SK-N-SH (cell line): Measurements from ENCODE around the gene SYNJ2. TPM values are rescaled to one million over a fixed set of nuclear protein-coding genes. Genes with fewer than 3 reads are reported as not detected.

Source experiments
- CTCF ChIA-PET: fragments of 300-600, 350-600 bp; formaldehyde crosslinking; extraction: SDS; loops from one replicate; lab custom pipeline; 2021; lab: Yijun Ruan, JAX
- POLR2A ChIA-PET: fragments of 350-600 bp; sonication (Branson Sonifier 250); formaldehyde crosslinking; extraction: SDS; loops from one replicate; lab custom pipeline; 2020; ENCODE audit warnings: antibody characterized with exemption, inconsistent platforms; lab: Yijun Ruan, JAX
- DNase-seq: peaks from one replicate; pipeline ENCODE4 v3.0.0; 2012
- H2AFZ ChIP-seq: fragments of 200-600 bp; sonication (generic); 2 replicates; pipeline ENCODE4 v1.8.1; 2016; ENCODE audit warnings: antibody characterized with exemption, mild to moderate bottlenecking, low read depth
- H3F3A ChIP-seq: fragments of 200-600 bp; sonication (generic); replicated peaks from 2 replicates; pipeline ENCODE3; 2016; ENCODE audit warnings: antibody characterized with exemption, mild to moderate bottlenecking; ENCODE audit not compliant: insufficient read depth
- H3K27ac ChIP-seq, 2 experiments: fragments of 200-500 bp in 1 of 2; fragments of 200-600 bp in 1 of 2; sonication (Bioruptor generic) in 1 of 2; sonication (generic), shearing (Covaris generic) in 1 of 2; 2 replicates each; pipeline versions ENCODE4 v1.5.1 to v1.6.1; 2014 to 2016; ENCODE audit warnings: low read depth in 2 of 2, inconsistent platforms in 1 of 2, low read length in 1 of 2, mild to moderate bottlenecking in 1 of 2, mixed read lengths in 1 of 2
- H3K27me3 ChIP-seq: fragments of 200-600 bp; sonication (generic), shearing (Covaris generic); 2 replicates; pipeline ENCODE4 v1.6.1; 2016; ENCODE audit warnings: mixed run types; ENCODE audit not compliant: insufficient read depth
- H3K36me3 ChIP-seq, 2 experiments: fragments of 200-500 bp in 1 of 2; fragments of 200-600 bp in 1 of 2; sonication (Bioruptor generic) in 1 of 2; sonication (generic) in 1 of 2; replicated peaks in 1 of 2; 2 replicates each; pipeline versions ENCODE3 to v1.5.1; 2014 to 2016; ENCODE audit warnings: low read length in 1 of 2, mild to moderate bottlenecking in 1 of 2; ENCODE audit not compliant: insufficient read depth in 2 of 2, control insufficient read depth in 1 of 2
- H3K4me1 ChIP-seq, 2 experiments: fragments of 200-500 bp in 1 of 2; fragments of 200-600 bp in 1 of 2; sonication (Bioruptor generic) in 1 of 2; sonication (generic), shearing (Covaris generic) in 1 of 2; 2 replicates each; pipeline versions ENCODE4 v1.5.1 to v1.6.1; 2014 to 2016; ENCODE audit warnings: low read depth in 1 of 2, low read length in 1 of 2, mixed run types in 1 of 2; ENCODE audit not compliant: insufficient read depth in 2 of 2, control insufficient read depth in 1 of 2
- H3K4me2 ChIP-seq: fragments of 200-600 bp; sonication (generic), shearing (Covaris generic); 2 replicates; pipeline ENCODE4 v1.6.1; 2017; ENCODE audit warnings: mixed run types
- H3K4me3 ChIP-seq, 2 experiments: fragments of 200-500 bp in 1 of 2; fragments of 200-600 bp in 1 of 2; sonication (Bioruptor generic) in 1 of 2; sonication (generic), shearing (Covaris generic) in 1 of 2; 2 replicates each; pipeline versions ENCODE4 v1.5.1 to v1.8.1; 2014 to 2016; ENCODE audit warnings: low read depth in 2 of 2, inconsistent platforms in 1 of 2, low read length in 1 of 2, mild to moderate bottlenecking in 1 of 2, mixed read lengths in 1 of 2, moderate library complexity in 1 of 2
- H3K79me2 ChIP-seq: fragments of 200-600 bp; sonication (generic); 2 replicates; pipeline ENCODE4 v1.8.1; 2017; ENCODE audit warnings: mild to moderate bottlenecking; ENCODE audit not compliant: insufficient read depth
- H3K9ac ChIP-seq: fragments of 200-600 bp; sonication (generic); 2 replicates; pipeline ENCODE4 v1.6.1; 2017; ENCODE audit warnings: mixed run types
- H3K9me2 ChIP-seq: fragments of 200-600 bp; sonication (generic); 2 replicates; pipeline ENCODE4 v1.6.1; 2017; ENCODE audit warnings: mixed run types
- H3K9me3 ChIP-seq: fragments of 200-600 bp; sonication (generic); 2 replicates; pipeline ENCODE4 v1.6.1; 2017; ENCODE audit warnings: mixed run types, mild to moderate bottlenecking, moderate library complexity
- H4K20me1 ChIP-seq: fragments of 200-600 bp; sonication (generic); 2 replicates; pipeline ENCODE4 v1.6.1; 2017; ENCODE audit warnings: mild to moderate bottlenecking, mixed run types; ENCODE audit not compliant: insufficient read depth
- EP300 ChIP-seq, 2 experiments: IDR thresholded peaks; 2 replicates each; pipeline versions ENCODE4 v1.4.0 to v1.6.1; 2012; ENCODE audit warnings: borderline replicate concordance in 1 of 2, low read depth in 1 of 2, low read length in 1 of 2
- GABPA ChIP-seq: IDR thresholded peaks from 2 replicates; pipeline ENCODE4 v1.4.0; 2012; ENCODE audit warnings: low read depth, mild to moderate bottlenecking
- GATA2 ChIP-seq: sonication (generic); formaldehyde crosslinking; IDR thresholded peaks from 2 replicates; pipeline ENCODE4 v1.5.0; 2020; ENCODE audit warnings: mild to moderate bottlenecking, missing genetic modification reagents
- NFIC ChIP-seq: IDR thresholded peaks from 2 replicates; pipeline ENCODE4 v1.4.0; 2012; ENCODE audit warnings: borderline replicate concordance
- RCOR1 ChIP-seq: fragments of 150-350 bp; IDR thresholded peaks from 2 replicates; pipeline ENCODE4 v1.6.1; 2017; ENCODE audit warnings: antibody characterized with exemption, low read length
- RFX5 ChIP-seq: IDR thresholded peaks from 2 replicates; pipeline ENCODE4 v1.6.1; 2012; ENCODE audit warnings: mild to moderate bottlenecking, improper control_type of control experiment, low read length
- SIN3A ChIP-seq: IDR thresholded peaks from 2 replicates; pipeline ENCODE4 v1.6.1; 2012; ENCODE audit warnings: low read depth, mild to moderate bottlenecking, low read length, moderate library complexity, borderline replicate concordance
- SMC3 ChIP-seq: IDR thresholded peaks from 2 replicates; pipeline ENCODE4 v1.6.1; 2012; ENCODE audit warnings: low read depth, low read length, improper control_type of control experiment
- TCF12 ChIP-seq: IDR thresholded peaks from 2 replicates; pipeline ENCODE4 v1.4.0; 2012
- WGBS: methylation state at CpG from one replicate; pipeline ENCODE4 v1.1.6; 2017; ENCODE audit warnings: low lambda C conversion rate; 5-methylcytosine and 5-hydroxymethylcytosine counted together
- polyA plus RNA-seq, 3 experiments: library from polyadenylated mRNA; depleted of rRNA; stranded (reverse); fragments of >200 nt; gene quantifications; 2 replicates each; pipeline ENCODE4 v1.2.3, GENCODE V29; 2012
- TF ChIP-seq, protein P1 (sequence below): IDR thresholded peaks from 2 replicates; pipeline ENCODE4 v1.4.0; 2012; ENCODE audit warnings: low read depth, borderline replicate concordance
- TF ChIP-seq, protein P2 (sequence below): fragments of 200-600 bp; sonication (generic); IDR thresholded peaks from 2 replicates; pipeline ENCODE4 v1.6.1; 2017; ENCODE audit warnings: antibody characterized with exemption, mild to moderate bottlenecking, moderate library complexity
- TF ChIP-seq, protein P3 (sequence below): IDR thresholded peaks from 2 replicates; pipeline ENCODE4 v1.4.0; 2012; ENCODE audit warnings: low read depth, borderline replicate concordance

SYNJ2 gene
- polyA plus RNA-seq, 1 of the 3 experiments (the other 2 are of a cell fraction), result 40.0 TPM

DNA sequence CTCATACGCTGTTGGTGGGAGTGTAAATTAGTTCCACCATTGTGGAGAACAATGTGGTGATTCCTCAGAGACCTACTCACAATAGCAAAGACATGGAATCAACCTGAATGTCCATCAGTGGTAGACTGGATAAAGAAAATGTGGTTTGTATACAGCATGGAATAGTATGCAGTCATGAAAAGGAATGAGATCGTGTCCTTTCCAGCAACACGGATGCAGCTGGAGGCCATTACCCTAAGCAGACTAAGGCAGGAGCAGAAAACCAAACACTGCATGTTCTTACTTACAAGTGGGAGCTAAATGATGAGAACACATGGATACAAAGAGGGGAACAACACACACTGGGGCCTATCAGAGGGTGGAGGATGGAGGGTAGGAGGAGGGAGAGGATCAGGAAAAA lies 54.6 kb downstream of the SYNJ2 start:
- Histone ChIP-seq H3K4me1 (peaks cover 33 to 42% of the 10 kb centered on the region in 2 experiments), H2AFZ (no peak overlapping the region), H3K27ac (peak overlapping the region in 1 of 2 experiments; percentile 3; a peak in 1 of 4 replicates), H4K20me1 (no peaks in the 10 kb centered on the region), H3K9me2 (no peaks in the 10 kb centered on the region), H3F3A (peaks cover 40% of the 10 kb centered on the region), H3K4me2 (no peak overlapping the region), H3K9me3 (no peaks in the 10 kb centered on the region), H3K9ac (no peak overlapping the region), H3K36me3 (peaks cover 3 to 42% of the 10 kb centered on the region in 2 experiments), H3K79me2 (peaks cover 72% of the 10 kb centered on the region), H3K4me3 (no peak overlapping the region), H3K27me3 (no peaks in the 10 kb centered on the region)
- WGBS, result 67% methylated on average over 3 of the region's 3 CpGs
- TF ChIP-seq NFIC (no peak), TCF12 (no peak), GABPA (no peak)
- TF ChIP-seq, protein P1, sequence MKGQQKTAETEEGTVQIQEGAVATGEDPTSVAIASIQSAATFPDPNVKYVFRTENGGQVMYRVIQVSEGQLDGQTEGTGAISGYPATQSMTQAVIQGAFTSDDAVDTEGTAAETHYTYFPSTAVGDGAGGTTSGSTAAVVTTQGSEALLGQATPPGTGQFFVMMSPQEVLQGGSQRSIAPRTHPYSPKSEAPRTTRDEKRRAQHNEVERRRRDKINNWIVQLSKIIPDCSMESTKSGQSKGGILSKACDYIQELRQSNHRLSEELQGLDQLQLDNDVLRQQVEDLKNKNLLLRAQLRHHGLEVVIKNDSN, result no peak
- TF ChIP-seq, protein P2, sequence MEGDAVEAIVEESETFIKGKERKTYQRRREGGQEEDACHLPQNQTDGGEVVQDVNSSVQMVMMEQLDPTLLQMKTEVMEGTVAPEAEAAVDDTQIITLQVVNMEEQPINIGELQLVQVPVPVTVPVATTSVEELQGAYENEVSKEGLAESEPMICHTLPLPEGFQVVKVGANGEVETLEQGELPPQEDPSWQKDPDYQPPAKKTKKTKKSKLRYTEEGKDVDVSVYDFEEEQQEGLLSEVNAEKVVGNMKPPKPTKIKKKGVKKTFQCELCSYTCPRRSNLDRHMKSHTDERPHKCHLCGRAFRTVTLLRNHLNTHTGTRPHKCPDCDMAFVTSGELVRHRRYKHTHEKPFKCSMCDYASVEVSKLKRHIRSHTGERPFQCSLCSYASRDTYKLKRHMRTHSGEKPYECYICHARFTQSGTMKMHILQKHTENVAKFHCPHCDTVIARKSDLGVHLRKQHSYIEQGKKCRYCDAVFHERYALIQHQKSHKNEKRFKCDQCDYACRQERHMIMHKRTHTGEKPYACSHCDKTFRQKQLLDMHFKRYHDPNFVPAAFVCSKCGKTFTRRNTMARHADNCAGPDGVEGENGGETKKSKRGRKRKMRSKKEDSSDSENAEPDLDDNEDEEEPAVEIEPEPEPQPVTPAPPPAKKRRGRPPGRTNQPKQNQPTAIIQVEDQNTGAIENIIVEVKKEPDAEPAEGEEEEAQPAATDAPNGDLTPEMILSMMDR, result no peak
- CTCF ChIA-PET, result interaction anchor here (1.3 kb wide), 1 partner anchor 96 kb away, joined by 3 read pairs; no protein-coding TSS in a partner anchor
- no peak for DNase-seq
- POLR2A ChIA-PET, result no interaction called here

DNA sequence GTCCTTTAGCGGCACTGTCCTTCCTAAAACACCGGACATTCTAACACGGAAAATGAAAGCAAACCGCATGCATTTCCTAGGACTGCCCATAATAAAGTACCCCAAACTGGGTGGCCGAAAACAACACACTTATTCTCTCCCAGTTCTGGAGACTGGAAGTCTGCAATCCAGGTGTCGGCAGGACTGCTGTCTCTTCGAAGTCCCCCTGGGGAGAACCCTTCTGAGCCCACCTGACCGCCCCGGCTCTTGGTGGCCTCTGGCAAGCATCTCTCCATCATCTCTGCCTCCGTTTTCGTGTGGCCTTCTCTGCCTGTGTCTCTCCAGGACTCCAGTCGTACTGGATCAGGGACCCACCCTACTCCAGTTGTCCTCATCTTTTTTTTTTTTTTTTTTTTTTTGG lies 55.4 kb downstream of the SYNJ2 start:
- peaks cover 42% of the 10 kb centered on the region for H3F3A ChIP-seq
- H3K9me3 ChIP-seq, result no peaks in the 10 kb centered on the region
- no peak overlapping the region for H3K9ac ChIP-seq
- peaks cover 78% of the 10 kb centered on the region for H3K79me2 ChIP-seq
- peaks cover 3 to 42% of the 10 kb centered on the region in 2 experiments for H3K36me3 ChIP-seq
- H3K9me2 ChIP-seq, result no peaks in the 10 kb centered on the region
- no peak overlapping the region for H3K4me3 ChIP-seq
- 99% methylated on average over 11 of the region's 12 CpGs for WGBS
- H3K27ac ChIP-seq, result 0 out of 4 replicates have a peak overlapping the region, but pooled peaks of 1 of the 2 experiments have one; percentile 99
- no peak overlapping the region for H2AFZ ChIP-seq
- no peaks in the 10 kb centered on the region for H4K20me1 ChIP-seq
- no peaks in the 10 kb centered on the region for H3K27me3 ChIP-seq
- peaks cover 33 to 42% of the 10 kb centered on the region in 2 experiments for H3K4me1 ChIP-seq
- CTCF ChIA-PET, result no interaction called here
- no peak overlapping the region for H3K4me2 ChIP-seq
- DNase-seq, result no peak
- TF ChIP-seq SIN3A (no peak), RFX5 (no peak), EP300 (IDR thresholded peaks at IDR 0.05; ENCODE audit: borderline replicate concordance in 1 of 2, low read depth in 1 of 2, low read length in 1 of 2) (no peak), GATA2 (CRISPR knock-in tag) (no peak), RCOR1 (no peak), SMC3 (no peak)
- TF ChIP-seq, protein P1, result no peak
- TF ChIP-seq, protein P3, sequence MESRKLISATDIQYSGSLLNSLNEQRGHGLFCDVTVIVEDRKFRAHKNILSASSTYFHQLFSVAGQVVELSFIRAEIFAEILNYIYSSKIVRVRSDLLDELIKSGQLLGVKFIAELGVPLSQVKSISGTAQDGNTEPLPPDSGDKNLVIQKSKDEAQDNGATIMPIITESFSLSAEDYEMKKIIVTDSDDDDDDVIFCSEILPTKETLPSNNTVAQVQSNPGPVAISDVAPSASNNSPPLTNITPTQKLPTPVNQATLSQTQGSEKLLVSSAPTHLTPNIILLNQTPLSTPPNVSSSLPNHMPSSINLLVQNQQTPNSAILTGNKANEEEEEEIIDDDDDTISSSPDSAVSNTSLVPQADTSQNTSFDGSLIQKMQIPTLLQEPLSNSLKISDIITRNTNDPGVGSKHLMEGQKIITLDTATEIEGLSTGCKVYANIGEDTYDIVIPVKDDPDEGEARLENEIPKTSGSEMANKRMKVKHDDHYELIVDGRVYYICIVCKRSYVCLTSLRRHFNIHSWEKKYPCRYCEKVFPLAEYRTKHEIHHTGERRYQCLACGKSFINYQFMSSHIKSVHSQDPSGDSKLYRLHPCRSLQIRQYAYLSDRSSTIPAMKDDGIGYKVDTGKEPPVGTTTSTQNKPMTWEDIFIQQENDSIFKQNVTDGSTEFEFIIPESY, result no peak
- POLR2A ChIA-PET, result no interaction called here
